Uterus (tissue), 4 donors: Measurements from ENCODE around the gene HSPA12B. TPM values are rescaled to one million over a fixed set of nuclear protein-coding genes. Genes with fewer than 3 reads are reported as not detected.

Source experiments
- DNase-seq, 2 donors: peaks; one replicate each; pipeline ENCODE4 v3.0.0-alpha.2; 2019 to 2020
- H3K27ac ChIP-seq, 2 donors: fragments of 200-600 bp; sonication (generic); 1 replicate in 1 of 2; 2 replicates in 1 of 2; pipeline ENCODE4 v1.5.1; 2016 to 2018
- H3K27me3 ChIP-seq, 2 donors: fragments of 200-600 bp; sonication (generic); one replicate each; pipeline ENCODE4 v1.5.1; 2018 to 2019; ENCODE audit warnings: control low read depth in 1 of 2
- H3K36me3 ChIP-seq, 2 donors: fragments of 200-600 bp; sonication (generic); one replicate each; pipeline ENCODE4 v1.5.1; 2019; ENCODE audit warnings: control low read depth in 1 of 2
- H3K4me1 ChIP-seq, 2 donors: fragments of 200-600 bp; sonication (generic); one replicate each; pipeline ENCODE4 v1.5.1; 2018 to 2019; ENCODE audit warnings: control low read depth in 1 of 2
- H3K4me3 ChIP-seq, 2 donors: fragments of 200-600 bp; sonication (generic); 1 replicate in 1 of 2; 2 replicates in 1 of 2; pipeline ENCODE4 v1.5.1; 2018 to 2019; ENCODE audit warnings: mild to moderate bottlenecking in 1 of 2
- H3K9me3 ChIP-seq, 2 donors: fragments of 200-600 bp; sonication (generic); one replicate each; pipeline ENCODE4 v1.5.1; 2019; ENCODE audit warnings: control low read depth in 1 of 2
- CTCF ChIP-seq, 4 experiments: fragments of 200-600 bp in 2 of 4; fragments of 450-650 bp in 2 of 4; sonication (generic) in 2 of 4; IDR thresholded peaks; one replicate each; pipeline ENCODE4 v1.5.1; 2016 to 2019; ENCODE audit warnings: antibody characterized with exemption in 4 of 4, mild to moderate bottlenecking in 2 of 4, moderate library complexity in 1 of 4
- POLR2A ChIP-seq, 2 donors: fragments of 450-650 bp; IDR thresholded peaks; one replicate each; pipeline ENCODE4 v1.6.1; 2016; ENCODE audit warnings: antibody characterized with exemption in 2 of 2, mild to moderate bottlenecking in 1 of 2, moderate library complexity in 1 of 2
- intact Hi-C: fragments of 100-400 bp; cut with DNase I; formaldehyde crosslinking; loops from one replicate; pipeline ENCODE4 v1.15.1; 2023; ENCODE audit warnings: low total_unique reads
- total RNA-seq, 4 donors: library from RNA; depleted of rRNA in 3 of 4; stranded (reverse); fragments of >200 nt in 3 of 4; gene quantifications; one replicate each; pipeline versions ENCODE4 v1.1.0 to v1.2.4, GENCODE V29; 2014 to 2023
- donor health status: DM: yes; HTN: yes; CAD: no.

The HSPA12B gene
- total RNA-seq, 4 donors from 2014 or later, result 4.7 to 46.2 (median 27.6) TPM

GRCh38 chr20:3733119-3733995 is 872 bp downstream of the HSPA12B start:
- H3K27ac ChIP-seq, result peak overlapping the region; percentile 86 to 87
- peak overlapping the region; percentile 26 to 41 for H3K4me3 ChIP-seq
- H3K36me3 ChIP-seq, result no peaks in the 10 kb centered on the region
- peaks cover 0 to 8% of the 10 kb centered on the region in 2 donors for H3K4me1 ChIP-seq
- TF ChIP-seq CTCF (IDR thresholded peaks at IDR 0.05), result no peak
- TF ChIP-seq POLR2A (IDR thresholded peaks at IDR 0.05), result no peak
- no peaks in the 10 kb centered on the region for H3K9me3 ChIP-seq
- H3K27me3 ChIP-seq, result no peaks in the 10 kb centered on the region
- intact Hi-C loops, result no loop called here
- no peak for DNase-seq

- Histone ChIP-seq H3K36me3 (no peaks in the 10 kb centered on the region), H3K27me3 (no peaks in the 10 kb centered on the region), H3K27ac (peak overlapping the region; percentile 86 to 87), H3K9me3 (no peaks in the 10 kb centered on the region), H3K4me3 (peak overlapping the region in 1 of 2 donors; percentile 26), H3K4me1 (peaks cover 0 to 8% of the 10 kb centered on the region in 2 donors)
- intact Hi-C loops, result no loop called here
- peak; percentile 51 to 64 for DNase-seq
- no peak for TF ChIP-seq POLR2A (IDR thresholded peaks at IDR 0.05)
- no peak for TF ChIP-seq CTCF (IDR thresholded peaks at IDR 0.05)
Measured at GRCh38 chr20:3734111-3734843, 1.8 kb downstream of the HSPA12B start.

- peaks cover 0 to 8% of the 10 kb centered on the region in 2 donors for H3K4me1 ChIP-seq
- no peaks in the 10 kb centered on the region for H3K36me3 ChIP-seq
- no peak overlapping the region for H3K4me3 ChIP-seq
- TF ChIP-seq POLR2A (IDR thresholded peaks at IDR 0.05) (no peak), CTCF (IDR thresholded peaks at IDR 0.05) (no peak)
- DNase-seq, result no peak
- no peak overlapping the region for H3K27ac ChIP-seq
- no peaks in the 10 kb centered on the region for H3K9me3 ChIP-seq
- intact Hi-C loops, result no loop called here
- H3K27me3 ChIP-seq, result no peaks in the 10 kb centered on the region
Measured at GRCh38 chr20:3735768-3736167, 3.3 kb downstream of the HSPA12B start.

- Histone ChIP-seq H3K9me3 (no peaks in the 10 kb centered on the region), H3K27me3 (no peaks in the 10 kb centered on the region), H3K36me3 (no peaks in the 10 kb centered on the region), H3K4me3 (no peak overlapping the region), H3K4me1 (peaks cover 0 to 4% of the 10 kb centered on the region in 2 donors), H3K27ac (peak overlapping the region in 1 of 2 donors; percentile 8)
- intact Hi-C loops, result no loop called here
- no peak for TF ChIP-seq CTCF (IDR thresholded peaks at IDR 0.05)
- no peak for TF ChIP-seq POLR2A (IDR thresholded peaks at IDR 0.05)
- DNase-seq, result no peak
Measured at GRCh38 chr20:3738111-3739053, 5.9 kb downstream of the HSPA12B start.
